Measurements from ENCODE around the gene SWI5. TPM values are rescaled to one million over a fixed set of nuclear protein-coding genes. Genes with fewer than 3 reads are reported as not detected.

SWI5 gene
- total and polyA plus RNA-seq, 2 donors (not counting 1 experiment from before 2014, with no cell fraction given) = 35.7 to 46.7 TPM

GRCh38 chr9:128244091-128244836 is 31.8 kb upstream of the SWI5 start:
- Histone ChIP-seq H3K4me2 (ENCODE audit: extremely low read depth, insufficient read depth, low read length) (peak overlapping the region; percentile 85), H4K20me1 (ENCODE audit: control insufficient read depth, extremely low read depth, insufficient read depth, low read length) (no peaks in the 10 kb centered on the region), H3K36me3 (ENCODE audit: control insufficient read depth, insufficient read depth, low read length) (peaks cover 2% of the 10 kb centered on the region), H3K27me3 (ENCODE audit: control insufficient read depth, insufficient read depth, low read length) (no peaks in the 10 kb centered on the region), H3K4me3 (replicated peaks in 1 of 4; ENCODE audit: control extremely low read depth in 1 of 4, insufficient read depth in 1 of 4, low read depth in 3 of 4, low read length in 4 of 4) (peak overlapping the region; percentile 43 to 72 (median 57)), H2AFZ (ENCODE audit: low read length) (no peak overlapping the region), H3K9me3 (ENCODE audit: control insufficient read depth, insufficient read depth, low read depth, low read length) (no peaks in the 10 kb centered on the region), H3K79me2 (ENCODE audit: control insufficient read depth, insufficient read depth, low read length) (no peaks in the 10 kb centered on the region), H3K9ac (ENCODE audit: insufficient read depth, low read length) (peak overlapping the region; percentile 74), H3K27ac (ENCODE audit: insufficient read depth, low read length) (peak overlapping the region; percentile 80), H3K4me1 (ENCODE audit: control insufficient read depth, extremely low read depth, insufficient read depth, low read length) (peaks cover 23% of the 10 kb centered on the region)
- DNase-seq (ENCODE audit: low read depth in 2 of 2) = no peak
- TF ChIP-seq EZH2 (IDR thresholded peaks at IDR 0.05; ENCODE audit: low read length, missing control alignments) (no peak), CTCF (conservative IDR thresholded peaks at IDR 0.05 in 1 of 2, IDR thresholded peaks at IDR 0.05 in 1 of 2; ENCODE audit: low read depth in 1 of 2, low read length in 2 of 2) (no peak)

- Histone ChIP-seq H3K36me3 (ENCODE audit: control insufficient read depth, insufficient read depth, low read length) (peaks cover 2% of the 10 kb centered on the region), H2AFZ (ENCODE audit: low read length) (no peak overlapping the region), H3K4me1 (ENCODE audit: control insufficient read depth, extremely low read depth, insufficient read depth, low read length) (peaks cover 23% of the 10 kb centered on the region), H3K4me2 (ENCODE audit: extremely low read depth, insufficient read depth, low read length) (peak overlapping the region; percentile 85), H3K27me3 (ENCODE audit: control insufficient read depth, insufficient read depth, low read length) (no peaks in the 10 kb centered on the region), H4K20me1 (ENCODE audit: control insufficient read depth, extremely low read depth, insufficient read depth, low read length) (no peaks in the 10 kb centered on the region), H3K9me3 (ENCODE audit: control insufficient read depth, insufficient read depth, low read depth, low read length) (no peaks in the 10 kb centered on the region), H3K9ac (ENCODE audit: insufficient read depth, low read length) (peak overlapping the region; percentile 74), H3K27ac (ENCODE audit: insufficient read depth, low read length) (peak overlapping the region; percentile 80), H3K4me3 (replicated peaks in 1 of 4; ENCODE audit: control extremely low read depth in 1 of 4, insufficient read depth in 1 of 4, low read depth in 3 of 4, low read length in 4 of 4) (peak overlapping the region; percentile 43 to 72 (median 57)), H3K79me2 (ENCODE audit: control insufficient read depth, insufficient read depth, low read length) (no peaks in the 10 kb centered on the region)
- no peak for TF ChIP-seq EZH2 (IDR thresholded peaks at IDR 0.05; ENCODE audit: low read length, missing control alignments)
- DNase-seq (ENCODE audit: low read depth in 2 of 2) = peak; percentile 79 to 89
Observed at GRCh38 chr9:128244837-128245231, 31.2 kb upstream of the SWI5 start.

GRCh38 chr9:128245421-128246151 is 30.5 kb upstream of the SWI5 start:
- Histone ChIP-seq H3K9me3 (ENCODE audit: control insufficient read depth, insufficient read depth, low read depth, low read length) (no peaks in the 10 kb centered on the region), H3K36me3 (ENCODE audit: control insufficient read depth, insufficient read depth, low read length) (peaks cover 2% of the 10 kb centered on the region), H3K9ac (ENCODE audit: insufficient read depth, low read length) (peak overlapping the region; percentile 16), H3K27me3 (ENCODE audit: control insufficient read depth, insufficient read depth, low read length) (no peaks in the 10 kb centered on the region), H3K79me2 (ENCODE audit: control insufficient read depth, insufficient read depth, low read length) (no peaks in the 10 kb centered on the region), H3K4me3 (replicated peaks in 1 of 4; ENCODE audit: control extremely low read depth in 1 of 4, insufficient read depth in 1 of 4, low read depth in 3 of 4, low read length in 4 of 4) (no peak overlapping the region), H2AFZ (ENCODE audit: low read length) (peak overlapping the region; percentile 62), H4K20me1 (ENCODE audit: control insufficient read depth, extremely low read depth, insufficient read depth, low read length) (no peaks in the 10 kb centered on the region), H3K4me1 (ENCODE audit: control insufficient read depth, extremely low read depth, insufficient read depth, low read length) (peaks cover 23% of the 10 kb centered on the region), H3K4me2 (ENCODE audit: extremely low read depth, insufficient read depth, low read length) (peak overlapping the region; percentile 76), H3K27ac (ENCODE audit: insufficient read depth, low read length) (peak overlapping the region; percentile 70)
- TF ChIP-seq EZH2 (IDR thresholded peaks at IDR 0.05; ENCODE audit: low read length, missing control alignments) (no peak), CTCF (conservative IDR thresholded peaks at IDR 0.05 in 1 of 2, IDR thresholded peaks at IDR 0.05 in 1 of 2; ENCODE audit: low read depth in 1 of 2, low read length in 2 of 2) (no peak)
- peak; percentile 54 to 78 for DNase-seq (ENCODE audit: low read depth in 2 of 2)
